ENCODE data around the gene RAD9A. TPM values are rescaled to one million over a fixed set of nuclear protein-coding genes. Genes with fewer than 3 reads are reported as not detected.
A peak's percentile ranks its signal among the peaks of the same experiment; 100 is the strongest.

Gene RAD9A
- total RNA-seq, 1 experiment from 2014 or later = 55.1 TPM

DNA sequence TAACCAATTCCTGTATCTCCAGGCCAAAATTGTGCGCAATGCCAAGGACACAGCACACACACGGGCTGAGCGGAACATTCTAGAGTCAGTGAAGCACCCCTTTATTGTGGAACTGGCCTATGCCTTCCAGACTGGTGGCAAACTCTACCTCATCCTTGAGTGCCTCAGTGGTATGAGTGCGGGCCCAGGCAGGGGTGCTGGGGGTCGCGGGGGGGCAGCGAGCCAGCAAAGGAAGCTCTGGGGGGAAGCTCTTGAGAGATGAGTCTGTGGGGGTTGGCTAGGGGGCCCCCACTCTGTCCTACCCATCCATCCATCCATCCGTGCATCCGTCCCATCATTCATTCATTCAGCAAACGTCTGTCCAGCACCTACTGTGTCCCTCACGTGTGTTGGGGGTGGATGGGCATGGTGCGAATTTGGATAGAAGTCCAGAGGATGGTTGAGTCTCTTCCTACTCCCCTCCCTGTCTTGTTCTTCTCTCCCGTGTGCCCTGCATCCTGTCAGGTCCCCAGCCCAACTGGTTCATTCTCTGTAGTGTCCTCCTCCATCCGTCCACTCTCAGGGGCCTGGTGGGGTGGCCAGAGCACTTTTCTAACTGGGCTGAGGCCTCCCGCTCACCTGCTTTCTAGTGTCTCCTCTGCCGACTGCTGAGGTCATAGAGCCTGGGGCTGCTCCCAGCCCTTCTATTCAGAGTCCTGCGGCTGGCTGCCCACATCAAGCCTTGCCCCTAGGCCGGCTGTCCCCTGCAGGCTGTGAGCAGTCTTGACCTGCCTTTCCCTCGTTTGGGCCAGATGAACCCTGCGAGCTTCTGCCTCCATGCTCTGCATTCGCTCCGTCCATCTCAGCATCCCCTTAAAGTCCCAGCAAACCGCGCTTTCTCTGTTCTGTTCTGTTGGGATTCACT is 39.8 kb downstream of the RAD9A start:
- Mint-ChIP-seq H3K4me1 (ENCODE audit: low read depth, unreplicated experiment) (no peaks in the 10 kb centered on the region), H3K36me3 (ENCODE audit: insufficient read depth, unreplicated experiment) (peaks cover 66% of the 10 kb centered on the region), H3K4me3 (ENCODE audit: unreplicated experiment) (no peak overlapping the region), H3K27ac (ENCODE audit: unreplicated experiment) (peak overlapping the region; percentile 50), H3K27me3 (ENCODE audit: insufficient read depth, unreplicated experiment) (no peaks in the 10 kb centered on the region), H3K9me3 (ENCODE audit: unreplicated experiment) (no peaks in the 10 kb centered on the region)
- Histone ChIP-seq H3K9me3 (no peaks in the 10 kb centered on the region), H3K4me3 (ENCODE audit: low read depth, low read length) (no peak overlapping the region), H3K4me1 (peaks cover 4% of the 10 kb centered on the region; the same call in 1 of the 2 replicates), H3K36me3 (ENCODE audit: control insufficient read depth, insufficient read depth, low read length) (peaks cover 13% of the 10 kb centered on the region), H3K27me3 (replicated peaks; ENCODE audit: control insufficient read depth, insufficient read depth, low read length) (no peaks in the 10 kb centered on the region)
- no peak for DNase-seq
- ChIA-PET POLR2A (interaction anchor here (0.5 kb wide), 1 partner anchor 12 kb away, joined by 3 read pairs; the partner anchor contains the start of gene CORO1B), CTCF (no interaction called here)
- TF ChIP-seq, protein P1, sequence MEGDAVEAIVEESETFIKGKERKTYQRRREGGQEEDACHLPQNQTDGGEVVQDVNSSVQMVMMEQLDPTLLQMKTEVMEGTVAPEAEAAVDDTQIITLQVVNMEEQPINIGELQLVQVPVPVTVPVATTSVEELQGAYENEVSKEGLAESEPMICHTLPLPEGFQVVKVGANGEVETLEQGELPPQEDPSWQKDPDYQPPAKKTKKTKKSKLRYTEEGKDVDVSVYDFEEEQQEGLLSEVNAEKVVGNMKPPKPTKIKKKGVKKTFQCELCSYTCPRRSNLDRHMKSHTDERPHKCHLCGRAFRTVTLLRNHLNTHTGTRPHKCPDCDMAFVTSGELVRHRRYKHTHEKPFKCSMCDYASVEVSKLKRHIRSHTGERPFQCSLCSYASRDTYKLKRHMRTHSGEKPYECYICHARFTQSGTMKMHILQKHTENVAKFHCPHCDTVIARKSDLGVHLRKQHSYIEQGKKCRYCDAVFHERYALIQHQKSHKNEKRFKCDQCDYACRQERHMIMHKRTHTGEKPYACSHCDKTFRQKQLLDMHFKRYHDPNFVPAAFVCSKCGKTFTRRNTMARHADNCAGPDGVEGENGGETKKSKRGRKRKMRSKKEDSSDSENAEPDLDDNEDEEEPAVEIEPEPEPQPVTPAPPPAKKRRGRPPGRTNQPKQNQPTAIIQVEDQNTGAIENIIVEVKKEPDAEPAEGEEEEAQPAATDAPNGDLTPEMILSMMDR (IDR thresholded peaks at IDR 0.05; ENCODE audit: insufficient read depth in 1 of 2, low read depth in 1 of 2, low read length in 1 of 2, severe bottlenecking in 1 of 2, unreplicated experiment in 1 of 2) = no peak
- BruUV-seq (replicated peaks) = no TSS peak
- intact Hi-C loops (cut with micrococcal nuclease; ENCODE audit: unreplicated experiment) = no loop called here

DNA sequence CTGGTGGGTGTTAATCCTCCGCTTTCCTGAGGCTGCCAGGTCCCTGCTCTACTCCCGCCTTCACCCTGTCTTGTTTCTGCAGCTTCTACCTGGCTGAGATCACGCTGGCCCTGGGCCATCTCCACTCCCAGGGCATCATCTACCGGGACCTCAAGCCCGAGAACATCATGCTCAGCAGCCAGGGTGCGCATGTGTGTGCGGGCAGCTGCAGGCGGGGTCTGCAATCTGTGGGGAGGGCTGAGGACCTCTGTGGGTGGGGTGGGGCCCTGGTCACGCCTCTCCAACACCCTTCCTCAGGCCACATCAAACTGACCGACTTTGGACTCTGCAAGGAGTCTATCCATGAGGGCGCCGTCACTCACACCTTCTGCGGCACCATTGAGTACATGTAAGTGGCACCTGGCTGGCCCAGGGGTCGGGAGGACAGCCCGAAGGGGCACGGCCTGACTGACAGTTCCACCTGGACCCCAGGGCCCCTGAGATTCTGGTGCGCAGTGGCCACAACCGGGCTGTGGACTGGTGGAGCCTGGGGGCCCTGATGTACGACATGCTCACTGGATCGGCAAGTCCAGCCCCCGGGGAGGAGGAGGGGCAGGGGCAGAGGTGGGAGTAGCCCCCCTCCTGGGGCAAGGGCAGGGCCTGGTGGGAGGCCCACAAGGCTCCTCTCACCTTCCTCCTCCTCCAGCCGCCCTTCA is 41.0 kb downstream of the RAD9A start:
- no peak for DNase-seq
- H3K27me3 ChIP-seq (replicated peaks; ENCODE audit: control insufficient read depth, insufficient read depth, low read length) = no peaks in the 10 kb centered on the region
- ChIA-PET CTCF (no interaction called here), POLR2A (no interaction called here)
- H3K9me3 ChIP-seq = no peaks in the 10 kb centered on the region
- H3K4me3 ChIP-seq (ENCODE audit: low read depth, low read length) = no peak overlapping the region
- intact Hi-C loops (cut with micrococcal nuclease; ENCODE audit: unreplicated experiment) = no loop called here
- H3K4me1 ChIP-seq = peaks cover 4% of the 10 kb centered on the region; the same call in 1 of the 2 replicates
- H3K4me3 Mint-ChIP-seq (ENCODE audit: unreplicated experiment) = no peak overlapping the region
- no peaks in the 10 kb centered on the region for H3K9me3 Mint-ChIP-seq (ENCODE audit: unreplicated experiment)
- H3K27ac Mint-ChIP-seq (ENCODE audit: unreplicated experiment) = no peak overlapping the region
- no TSS peak for BruUV-seq (replicated peaks)
- peaks cover 76% of the 10 kb centered on the region for H3K36me3 Mint-ChIP-seq (ENCODE audit: insufficient read depth, unreplicated experiment)
- no peaks in the 10 kb centered on the region for H3K27me3 Mint-ChIP-seq (ENCODE audit: insufficient read depth, unreplicated experiment)
- peaks cover 17% of the 10 kb centered on the region for H3K36me3 ChIP-seq (ENCODE audit: control insufficient read depth, insufficient read depth, low read length)
- H3K4me1 Mint-ChIP-seq (ENCODE audit: low read depth, unreplicated experiment) = no peaks in the 10 kb centered on the region
- TF ChIP-seq, protein P1 (IDR thresholded peaks at IDR 0.05; ENCODE audit: insufficient read depth in 1 of 2, low read depth in 1 of 2, low read length in 1 of 2, severe bottlenecking in 1 of 2, unreplicated experiment in 1 of 2) = no peak

DNA sequence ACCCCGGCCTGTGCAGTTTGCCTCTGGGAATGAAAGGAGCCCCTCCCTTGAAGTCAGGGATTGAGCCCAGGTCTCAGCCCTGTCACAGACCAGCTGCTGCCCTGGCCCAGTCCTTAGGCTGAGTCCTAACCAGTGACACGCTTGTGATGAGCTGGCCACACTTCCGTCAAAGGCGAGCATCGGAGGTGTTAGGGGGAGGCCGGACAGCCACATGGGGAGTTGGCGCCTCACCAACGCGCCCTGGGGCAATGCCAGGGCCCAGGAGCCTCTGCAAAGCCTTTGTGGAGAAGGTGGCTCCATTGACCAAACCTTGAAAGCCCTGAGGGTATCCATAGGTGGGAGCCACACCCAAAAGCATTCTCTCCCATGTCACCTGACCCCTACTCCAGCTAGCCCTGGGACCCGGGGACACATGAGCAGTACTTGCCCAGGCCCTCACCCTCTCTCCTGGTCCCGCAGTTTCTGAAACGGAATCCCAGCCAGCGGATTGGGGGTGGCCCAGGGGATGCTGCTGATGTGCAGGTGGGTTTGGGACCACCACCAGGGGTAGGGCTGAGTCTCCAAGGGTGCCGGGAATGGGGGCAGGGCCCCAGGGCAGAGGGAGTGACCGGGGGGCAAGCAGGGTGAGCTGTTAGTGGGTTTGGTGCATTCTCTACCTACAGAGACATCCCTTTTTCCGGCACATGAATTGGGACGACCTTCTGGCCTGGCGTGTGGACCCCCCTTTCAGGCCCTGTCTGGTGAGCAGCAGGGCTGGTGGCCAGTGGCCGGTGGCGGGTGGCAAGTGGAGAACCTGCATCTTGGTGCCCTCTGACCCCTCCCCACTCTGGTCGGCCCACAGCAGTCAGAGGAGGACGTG is 42.0 kb downstream of the RAD9A start:
- Histone ChIP-seq H3K9me3 (no peaks in the 10 kb centered on the region), H3K36me3 (ENCODE audit: control insufficient read depth, insufficient read depth, low read length) (peaks cover 17% of the 10 kb centered on the region), H3K4me1 (peaks cover 4% of the 10 kb centered on the region; the same call in 1 of the 2 replicates), H3K27me3 (replicated peaks; ENCODE audit: control insufficient read depth, insufficient read depth, low read length) (no peaks in the 10 kb centered on the region), H3K4me3 (ENCODE audit: low read depth, low read length) (no peak overlapping the region)
- BruUV-seq (replicated peaks) = no TSS peak
- Mint-ChIP-seq H3K27me3 (ENCODE audit: insufficient read depth, unreplicated experiment) (no peaks in the 10 kb centered on the region), H3K4me3 (ENCODE audit: unreplicated experiment) (no peak overlapping the region), H3K27ac (ENCODE audit: unreplicated experiment) (no peak overlapping the region), H3K36me3 (ENCODE audit: insufficient read depth, unreplicated experiment) (peaks cover 76% of the 10 kb centered on the region), H3K9me3 (ENCODE audit: unreplicated experiment) (no peaks in the 10 kb centered on the region), H3K4me1 (ENCODE audit: low read depth, unreplicated experiment) (no peaks in the 10 kb centered on the region)
- TF ChIP-seq, protein P1 (IDR thresholded peaks at IDR 0.05; ENCODE audit: insufficient read depth in 1 of 2, low read depth in 1 of 2, low read length in 1 of 2, severe bottlenecking in 1 of 2, unreplicated experiment in 1 of 2) = no peak
- no peak for DNase-seq
- CTCF ChIA-PET = no interaction called here
- intact Hi-C loops (cut with micrococcal nuclease; ENCODE audit: unreplicated experiment) = no loop called here
- POLR2A ChIA-PET = interaction anchor here (0.6 kb wide), 1 partner anchor 32 kb away, joined by 6 read pairs; the partner anchor contains the start of gene PPP1CA

Data from Caco-2 (cell line).